GM19043 (cell line): ENCODE data around the gene SHQ1.

Experiments
- ATAC-seq: cut with Tn5 transposase; IDR thresholded peaks from one replicate; pipeline ENCODE4 v1.9.1; 2021; ENCODE audit warnings: low read depth; ENCODE audit not compliant: unreplicated experiment

Gene SHQ1

GRCh38 chr3:72855001-72855400 lies 6.8 kb upstream of the SHQ1 start:
- no peak for ATAC-seq

- peak; percentile 39 for ATAC-seq
Observed at GRCh38 chr3:72848703-72849081, 447 bp upstream of the SHQ1 start.

DNA sequence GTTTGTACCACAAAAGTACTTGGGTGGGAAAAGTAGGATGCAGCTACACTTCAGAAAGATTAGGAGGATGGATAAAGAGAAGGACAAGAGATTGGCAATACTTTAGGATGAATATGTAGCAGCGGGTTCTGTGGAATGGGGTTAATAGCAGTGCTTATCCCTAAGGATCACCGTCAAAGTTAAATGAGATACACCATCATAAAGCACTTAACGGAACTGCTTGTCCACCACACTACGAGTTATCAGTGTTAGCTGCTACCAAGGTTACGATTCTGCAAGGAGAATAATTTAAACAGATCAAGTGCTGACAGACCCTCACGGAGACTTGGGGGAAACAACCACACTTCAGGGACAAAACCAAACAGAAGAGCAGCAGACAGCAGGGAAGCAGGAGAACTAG lies 963 bp downstream of the SHQ1 start:
- no peak for ATAC-seq

GRCh38 chr3:72846166-72846565 lies 2.1 kb downstream of the SHQ1 start:
- ATAC-seq, result no peak

DNA sequence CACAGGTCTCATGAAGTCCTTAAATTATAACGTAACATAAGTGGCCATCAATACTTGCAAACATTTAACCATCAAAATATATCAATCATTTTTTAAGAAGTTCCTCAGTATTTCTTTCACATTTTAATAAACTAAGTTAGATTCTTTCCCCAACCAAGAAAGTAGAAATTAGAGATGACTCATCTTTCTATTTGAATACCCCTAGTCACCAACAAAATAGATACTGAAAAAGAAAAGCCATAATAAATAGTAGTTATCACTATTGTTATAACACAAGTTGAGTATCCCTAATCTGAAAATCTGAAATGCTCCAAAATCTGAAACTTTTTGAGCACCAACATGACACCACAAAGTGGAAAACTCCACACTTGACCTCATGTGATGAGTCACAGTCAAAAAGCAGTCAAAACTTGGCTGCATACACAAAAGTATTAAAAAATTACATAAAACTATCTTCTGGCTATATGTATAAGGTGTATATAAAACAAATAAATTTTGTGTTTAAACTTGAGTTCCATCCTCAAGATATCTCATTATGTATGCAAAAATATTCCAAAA lies 3.7 kb downstream of the SHQ1 start:
- ATAC-seq, result no peak

DNA sequence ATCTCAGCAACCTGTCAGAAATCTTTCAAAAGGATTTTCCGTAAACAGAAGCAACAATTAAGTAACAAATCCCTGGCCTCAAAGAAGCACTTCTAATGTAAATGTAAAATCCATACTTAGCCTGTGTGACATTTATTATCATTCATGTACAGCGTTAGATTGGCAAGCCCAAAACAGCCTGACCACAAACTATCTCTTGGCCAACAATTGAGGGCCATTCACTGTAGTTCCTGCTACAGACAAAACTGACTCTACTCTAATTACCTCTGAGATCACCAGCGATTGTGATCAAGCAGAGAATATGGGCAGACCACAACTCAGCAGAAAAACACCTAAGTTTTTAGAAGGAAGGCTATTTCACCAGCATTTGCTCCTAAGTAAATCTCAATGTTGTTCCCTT lies 9.2 kb downstream of the SHQ1 start:
- ATAC-seq, result no peak

DNA sequence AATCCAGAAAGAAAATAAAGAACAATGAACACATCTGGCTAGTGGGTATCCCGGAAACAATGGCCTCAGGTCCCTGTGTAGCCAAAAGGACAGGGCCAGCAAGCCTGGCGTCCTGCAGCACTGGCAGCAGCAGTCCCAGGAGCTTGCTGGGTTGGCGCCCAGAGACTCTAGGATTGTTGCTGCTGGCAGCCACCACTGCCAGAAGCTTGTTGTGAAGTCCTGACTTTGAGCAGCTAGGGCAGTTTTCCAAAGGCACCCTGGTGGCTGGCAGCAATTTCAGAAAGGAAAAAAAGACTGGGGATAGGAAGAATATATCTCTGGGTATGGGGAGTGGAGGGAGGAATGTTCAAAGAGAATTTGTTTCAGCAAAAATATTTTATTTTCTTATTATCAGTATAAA lies 11.3 kb downstream of the SHQ1 start:
- ATAC-seq, result no peak

DNA sequence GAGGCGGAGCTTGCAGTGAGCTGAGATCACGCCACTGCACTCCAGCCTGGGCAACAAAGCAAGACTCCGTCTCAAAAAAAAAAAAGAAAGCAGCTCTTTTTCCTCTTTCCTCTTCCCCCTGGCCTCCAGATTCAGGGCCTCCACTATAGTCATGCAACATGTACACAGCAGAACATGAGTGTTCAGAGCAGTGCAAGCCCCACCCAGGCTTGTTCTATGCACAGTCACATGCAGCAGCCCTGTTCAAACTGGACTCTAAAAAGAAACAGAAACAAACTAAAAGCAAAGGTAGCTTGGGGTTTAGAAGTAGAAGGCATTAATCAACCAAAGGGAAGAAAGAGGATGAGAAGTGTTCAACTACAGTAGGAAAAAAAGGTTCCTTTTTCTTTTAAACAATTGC lies 11.8 kb downstream of the SHQ1 start:
- no peak for ATAC-seq

DNA sequence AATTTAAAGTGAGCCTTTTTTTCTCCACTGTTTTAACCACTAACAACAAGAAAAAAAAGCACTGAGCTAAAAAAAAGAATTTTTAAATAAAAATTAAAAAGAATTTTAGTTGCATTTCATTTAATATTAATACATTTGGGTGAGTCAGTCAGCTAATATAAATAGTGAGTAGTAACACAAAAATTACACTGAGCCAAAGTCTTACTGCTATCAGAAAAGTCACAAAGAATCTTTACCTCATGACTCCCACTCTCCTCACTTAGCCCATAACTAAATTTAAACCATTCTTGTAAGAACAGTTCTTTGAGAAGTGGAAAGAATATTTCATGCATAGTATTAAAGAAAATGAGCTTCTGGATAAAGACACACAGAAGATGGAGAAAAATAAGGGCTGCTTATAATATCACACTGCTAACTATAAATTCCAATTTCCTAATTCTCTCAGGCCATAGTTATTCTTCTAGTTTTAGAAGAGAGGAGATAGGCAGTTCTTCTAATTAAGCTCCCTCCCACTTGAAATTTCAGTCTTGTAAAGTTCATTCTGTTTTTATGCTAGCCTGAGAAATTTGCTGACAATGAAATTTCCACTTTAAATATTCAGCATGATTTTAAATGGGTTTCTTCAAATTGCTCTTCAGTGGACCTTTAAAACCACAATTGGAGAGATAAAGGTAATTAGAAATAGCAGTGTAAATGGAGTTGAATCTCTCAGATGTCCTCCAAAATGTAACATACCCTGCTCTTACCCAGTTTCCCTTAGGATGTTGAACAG lies 17.6 kb downstream of the SHQ1 start:
- no peak for ATAC-seq

GRCh38 chr3:72829701-72830100 lies 18.5 kb downstream of the SHQ1 start:
- no peak for ATAC-seq

GRCh38 chr3:72821161-72821781 lies 27.0 kb downstream of the SHQ1 start:
- ATAC-seq, result peak; percentile 35

GRCh38 chr3:72820415-72820814 lies 27.8 kb downstream of the SHQ1 start:
- no peak for ATAC-seq

- no peak for ATAC-seq
Observed at GRCh38 chr3:72818905-72819304, 29.3 kb downstream of the SHQ1 start.

- no peak for ATAC-seq
Observed at GRCh38 chr3:72818092-72818773, 30.0 kb downstream of the SHQ1 start.

DNA sequence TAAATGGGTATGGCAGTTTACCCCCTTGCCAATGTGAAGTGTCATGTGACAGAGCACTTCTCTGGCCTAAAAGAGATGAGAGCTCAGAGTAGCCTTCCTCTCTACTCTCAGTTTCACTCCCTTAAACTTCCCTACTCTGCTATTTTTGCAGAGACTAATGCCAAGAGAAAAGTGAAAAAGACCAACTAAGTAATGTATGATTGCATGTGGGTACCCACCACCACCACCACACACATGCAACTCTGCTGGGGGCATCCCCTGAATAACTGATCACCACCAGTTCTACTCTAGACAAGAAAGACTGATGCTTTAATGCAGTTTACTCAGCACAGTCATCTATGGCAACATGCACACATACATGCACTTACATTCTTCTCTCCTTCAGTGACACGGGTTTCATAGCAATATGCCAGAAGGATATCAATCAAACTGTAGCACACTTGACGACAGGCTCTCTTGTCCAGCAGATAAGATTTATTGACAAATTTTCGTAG lies 31.3 kb downstream of the SHQ1 start:
- ATAC-seq, result no peak

DNA sequence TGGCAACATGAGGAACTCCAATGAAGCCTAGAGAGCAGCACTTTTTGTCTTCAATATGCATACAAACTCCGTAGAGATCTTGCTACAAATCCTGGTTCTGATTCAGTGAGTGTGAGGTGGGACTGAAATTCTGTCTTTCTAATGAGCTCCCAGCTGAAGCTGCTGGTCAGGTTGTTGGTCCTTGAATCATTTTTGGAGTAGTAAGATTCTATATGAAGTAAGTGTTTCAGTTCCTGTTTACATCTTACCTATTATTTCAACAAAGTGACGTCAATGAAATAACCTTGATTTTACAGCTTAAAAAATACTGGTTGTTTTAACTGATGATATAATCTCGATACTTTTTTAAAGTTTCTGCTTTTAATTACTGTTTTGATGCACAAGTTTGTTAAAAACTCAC lies 33.9 kb downstream of the SHQ1 start:
- peak; percentile 57 for ATAC-seq

GRCh38 chr3:72812201-72812600 lies 36.0 kb downstream of the SHQ1 start:
- ATAC-seq, result no peak

DNA sequence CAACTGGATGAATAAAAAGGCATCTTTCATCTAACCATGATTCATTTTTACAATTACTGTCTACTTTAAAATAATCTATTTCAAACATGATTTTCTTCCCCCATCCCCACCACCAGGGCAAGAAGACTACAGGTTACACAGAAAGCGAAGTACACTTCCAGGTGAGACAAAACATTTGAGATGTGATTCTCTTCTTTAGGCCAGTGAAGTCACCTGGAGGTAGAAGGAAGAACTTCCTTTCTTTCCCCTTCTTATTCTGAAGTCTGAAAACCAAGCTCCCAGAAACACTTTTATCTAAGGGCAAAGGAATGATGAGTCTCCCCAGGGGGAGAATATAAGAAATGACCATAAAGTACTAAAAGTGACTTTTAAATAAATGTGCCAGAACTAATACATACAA lies 36.7 kb downstream of the SHQ1 start:
- no peak for ATAC-seq

- ATAC-seq, result no peak
Observed at GRCh38 chr3:72810659-72811434, 37.4 kb downstream of the SHQ1 start.

DNA sequence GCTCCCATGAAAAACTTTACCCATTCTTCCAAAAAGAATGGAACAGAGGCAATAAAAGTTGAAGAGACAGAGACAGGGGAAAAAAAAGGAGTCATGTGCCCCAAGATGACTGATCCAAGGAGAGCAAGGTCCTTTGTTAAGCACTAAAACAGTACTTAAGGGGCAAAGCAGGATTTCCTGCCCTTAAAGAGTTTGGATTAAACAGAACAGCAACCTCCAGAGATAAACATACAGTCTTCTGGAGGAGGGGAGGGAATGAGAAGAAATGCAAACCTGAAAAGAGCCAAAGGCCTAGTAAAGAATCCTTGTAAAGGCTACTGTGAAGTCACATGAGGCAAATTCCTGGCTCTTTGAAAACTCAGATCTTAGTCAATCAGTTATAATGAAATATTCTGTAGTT lies 38.2 kb downstream of the SHQ1 start:
- no peak for ATAC-seq

DNA sequence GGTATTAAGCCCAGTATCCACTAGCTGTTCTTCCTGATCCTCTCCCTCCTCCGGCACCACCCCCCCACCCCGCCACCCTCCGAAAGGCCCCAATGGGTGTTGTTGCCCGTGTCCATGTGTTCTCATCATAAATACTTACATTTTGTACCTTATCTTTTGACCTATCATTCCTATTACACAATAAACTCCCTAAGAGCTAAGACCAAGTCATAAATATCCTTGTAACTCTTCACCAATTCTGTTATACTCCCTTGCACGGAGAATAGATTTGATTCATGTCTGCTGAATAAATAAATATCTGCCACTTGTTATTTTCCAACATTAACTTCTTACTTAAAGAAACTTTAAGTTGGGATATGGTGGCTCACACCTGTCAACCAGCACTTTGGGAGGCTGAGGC lies 43.9 kb downstream of the SHQ1 start:
- ATAC-seq, result no peak
